HL-60 (cell line): Measurements from ENCODE around the gene CPT1A.

Source experiments
- REST ChIP-seq: IDR thresholded peaks from 2 replicates; pipeline ENCODE4 v1.6.1; 2012; ENCODE audit warnings: low read depth; ENCODE audit not compliant: insufficient replicate concordance
- SPI1 ChIP-seq: IDR thresholded peaks from 2 replicates; pipeline ENCODE4 v1.6.1; 2012; ENCODE audit warnings: low read depth, mild to moderate bottlenecking, borderline replicate concordance
- TF ChIP-seq, protein P1 (sequence below): IDR thresholded peaks from one replicate; pipeline ENCODE4 v1.5.1; 2011; ENCODE audit warnings: low read length, control low read depth, inconsistent platforms; ENCODE audit not compliant: insufficient read depth

DNA sequence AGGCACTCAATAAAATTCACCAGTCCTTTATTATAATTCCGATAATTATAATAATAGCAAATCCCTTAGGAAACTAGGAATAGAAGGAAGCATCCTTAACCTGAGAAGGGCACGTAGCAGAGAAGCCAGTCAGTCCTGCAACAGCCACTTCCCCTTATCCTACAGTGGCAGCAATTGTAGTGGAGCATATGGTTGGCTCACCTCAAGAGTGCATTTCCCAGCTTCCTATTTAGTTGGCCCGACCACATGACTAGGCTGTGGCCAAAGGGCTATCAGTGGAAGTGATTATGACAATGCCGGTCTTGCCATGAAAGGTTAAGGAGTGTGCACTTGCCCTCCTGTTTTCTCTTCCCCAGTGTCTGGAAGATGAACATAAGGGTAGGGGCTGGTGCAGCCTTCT is 117.4 kb downstream of the CPT1A start:
- TF ChIP-seq SPI1 (peak; percentile 96), REST (no peak)
- TF ChIP-seq, protein P1, sequence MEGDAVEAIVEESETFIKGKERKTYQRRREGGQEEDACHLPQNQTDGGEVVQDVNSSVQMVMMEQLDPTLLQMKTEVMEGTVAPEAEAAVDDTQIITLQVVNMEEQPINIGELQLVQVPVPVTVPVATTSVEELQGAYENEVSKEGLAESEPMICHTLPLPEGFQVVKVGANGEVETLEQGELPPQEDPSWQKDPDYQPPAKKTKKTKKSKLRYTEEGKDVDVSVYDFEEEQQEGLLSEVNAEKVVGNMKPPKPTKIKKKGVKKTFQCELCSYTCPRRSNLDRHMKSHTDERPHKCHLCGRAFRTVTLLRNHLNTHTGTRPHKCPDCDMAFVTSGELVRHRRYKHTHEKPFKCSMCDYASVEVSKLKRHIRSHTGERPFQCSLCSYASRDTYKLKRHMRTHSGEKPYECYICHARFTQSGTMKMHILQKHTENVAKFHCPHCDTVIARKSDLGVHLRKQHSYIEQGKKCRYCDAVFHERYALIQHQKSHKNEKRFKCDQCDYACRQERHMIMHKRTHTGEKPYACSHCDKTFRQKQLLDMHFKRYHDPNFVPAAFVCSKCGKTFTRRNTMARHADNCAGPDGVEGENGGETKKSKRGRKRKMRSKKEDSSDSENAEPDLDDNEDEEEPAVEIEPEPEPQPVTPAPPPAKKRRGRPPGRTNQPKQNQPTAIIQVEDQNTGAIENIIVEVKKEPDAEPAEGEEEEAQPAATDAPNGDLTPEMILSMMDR: no peak
